Measurements from ENCODE around the gene LPCAT3.
"Not testable (repeated sequence)": the region's sequence is repeated elsewhere in the genome, so short reads cannot be mapped to it uniquely, and the experiment has no call there.

DNA sequence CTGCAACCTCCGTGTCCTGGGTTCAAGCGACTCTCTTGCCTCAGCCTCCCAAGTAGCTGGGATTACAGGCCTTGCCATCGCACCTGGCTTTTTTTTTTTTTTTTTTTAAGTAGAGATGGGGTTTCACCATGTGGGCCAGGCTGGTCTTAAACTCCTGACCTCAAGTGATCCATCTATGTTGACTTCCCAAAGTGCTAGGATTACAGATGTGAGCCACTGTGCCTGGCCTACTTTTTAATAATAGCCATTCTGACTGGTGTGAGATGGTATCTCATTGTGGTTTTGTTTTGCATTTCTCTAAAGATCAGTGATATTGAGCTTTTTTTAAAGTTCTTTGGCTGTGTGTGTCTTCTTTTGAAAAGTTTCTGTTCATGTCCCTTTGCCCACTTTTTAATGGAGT is 31.7 kb upstream of the LPCAT3 start:
- TF ChIP-seq, protein P1, sequence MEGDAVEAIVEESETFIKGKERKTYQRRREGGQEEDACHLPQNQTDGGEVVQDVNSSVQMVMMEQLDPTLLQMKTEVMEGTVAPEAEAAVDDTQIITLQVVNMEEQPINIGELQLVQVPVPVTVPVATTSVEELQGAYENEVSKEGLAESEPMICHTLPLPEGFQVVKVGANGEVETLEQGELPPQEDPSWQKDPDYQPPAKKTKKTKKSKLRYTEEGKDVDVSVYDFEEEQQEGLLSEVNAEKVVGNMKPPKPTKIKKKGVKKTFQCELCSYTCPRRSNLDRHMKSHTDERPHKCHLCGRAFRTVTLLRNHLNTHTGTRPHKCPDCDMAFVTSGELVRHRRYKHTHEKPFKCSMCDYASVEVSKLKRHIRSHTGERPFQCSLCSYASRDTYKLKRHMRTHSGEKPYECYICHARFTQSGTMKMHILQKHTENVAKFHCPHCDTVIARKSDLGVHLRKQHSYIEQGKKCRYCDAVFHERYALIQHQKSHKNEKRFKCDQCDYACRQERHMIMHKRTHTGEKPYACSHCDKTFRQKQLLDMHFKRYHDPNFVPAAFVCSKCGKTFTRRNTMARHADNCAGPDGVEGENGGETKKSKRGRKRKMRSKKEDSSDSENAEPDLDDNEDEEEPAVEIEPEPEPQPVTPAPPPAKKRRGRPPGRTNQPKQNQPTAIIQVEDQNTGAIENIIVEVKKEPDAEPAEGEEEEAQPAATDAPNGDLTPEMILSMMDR (optimal IDR thresholded peaks at IDR 0.05 in 1 of 3, IDR thresholded peaks at IDR 0.05 in 1 of 3, conservative IDR thresholded peaks at IDR 0.05 in 1 of 3; ENCODE audit: extremely low read depth in 1 of 3, insufficient read depth in 2 of 3, low read length in 3 of 3) = not testable (repeated sequence)
- not testable (repeated sequence) for TF ChIP-seq EZH2 (IDR thresholded peaks at IDR 0.05; ENCODE audit: low read length)
